Coronary artery (tissue), 2 donors: ENCODE measurements around the gene SMAP2.
A peak's percentile ranks its signal among the peaks of the same experiment; 100 is the strongest.

Source experiments
- DNase-seq: peaks from one replicate; pipeline ENCODE4 v3.0.0-alpha.2; 2017; ENCODE audit warnings: low spot score
- H3K27ac ChIP-seq, 2 donors: fragments of 200-600 bp; sonication (generic); one replicate each; pipeline ENCODE4 v1.5.1; 2016 to 2019
- H3K4me3 ChIP-seq: fragments of 200-600 bp; sonication (generic); 2 replicates; pipeline ENCODE4 v1.5.1; 2016; ENCODE audit warnings: mild to moderate bottlenecking, moderate library complexity
- TF ChIP-seq, protein P1 (sequence below): fragments of 200-600 bp; sonication (generic); IDR thresholded peaks from one replicate; pipeline ENCODE4 v1.5.1; 2019; ENCODE audit warnings: antibody characterized with exemption

The SMAP2 gene

DNA sequence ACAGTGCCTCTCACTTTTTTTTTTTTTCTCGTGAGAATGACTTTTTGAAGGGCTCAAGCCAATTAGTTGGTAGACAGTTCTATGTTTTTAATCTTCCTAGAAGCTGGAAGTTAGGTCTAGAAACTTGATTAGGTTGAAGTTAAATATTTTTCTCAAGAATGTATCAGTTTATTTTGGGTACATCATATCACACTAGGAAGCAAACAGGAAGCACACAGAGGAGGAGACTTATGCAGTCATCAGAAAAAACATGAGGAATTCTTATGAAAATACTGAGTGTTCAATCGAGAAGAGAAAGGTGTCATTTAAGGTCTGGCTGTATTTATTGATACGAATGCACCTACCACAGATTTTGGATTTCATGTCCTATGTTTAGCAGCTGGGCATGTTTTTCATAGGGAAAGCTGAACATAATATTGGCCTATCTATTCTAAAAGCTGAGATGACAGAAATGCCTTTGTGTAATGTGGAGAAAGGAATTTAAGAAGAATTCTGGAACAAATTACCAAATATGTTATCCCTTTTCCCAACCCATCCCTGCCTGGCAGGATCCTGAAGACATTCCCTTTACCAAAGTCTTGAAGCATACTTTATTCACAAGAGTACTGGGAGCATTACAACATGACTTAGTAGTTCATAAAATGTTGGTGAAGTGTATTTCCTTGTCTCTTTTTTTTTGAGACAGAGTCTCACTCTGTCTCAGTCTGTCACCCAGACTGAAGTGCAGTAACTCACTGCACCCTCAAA, 59.3 kb downstream of the SMAP2 start:
- DNase-seq: no peak
- Histone ChIP-seq H3K27ac (no peak overlapping the region), H3K4me3 (no peak overlapping the region)
- TF ChIP-seq, protein P1, sequence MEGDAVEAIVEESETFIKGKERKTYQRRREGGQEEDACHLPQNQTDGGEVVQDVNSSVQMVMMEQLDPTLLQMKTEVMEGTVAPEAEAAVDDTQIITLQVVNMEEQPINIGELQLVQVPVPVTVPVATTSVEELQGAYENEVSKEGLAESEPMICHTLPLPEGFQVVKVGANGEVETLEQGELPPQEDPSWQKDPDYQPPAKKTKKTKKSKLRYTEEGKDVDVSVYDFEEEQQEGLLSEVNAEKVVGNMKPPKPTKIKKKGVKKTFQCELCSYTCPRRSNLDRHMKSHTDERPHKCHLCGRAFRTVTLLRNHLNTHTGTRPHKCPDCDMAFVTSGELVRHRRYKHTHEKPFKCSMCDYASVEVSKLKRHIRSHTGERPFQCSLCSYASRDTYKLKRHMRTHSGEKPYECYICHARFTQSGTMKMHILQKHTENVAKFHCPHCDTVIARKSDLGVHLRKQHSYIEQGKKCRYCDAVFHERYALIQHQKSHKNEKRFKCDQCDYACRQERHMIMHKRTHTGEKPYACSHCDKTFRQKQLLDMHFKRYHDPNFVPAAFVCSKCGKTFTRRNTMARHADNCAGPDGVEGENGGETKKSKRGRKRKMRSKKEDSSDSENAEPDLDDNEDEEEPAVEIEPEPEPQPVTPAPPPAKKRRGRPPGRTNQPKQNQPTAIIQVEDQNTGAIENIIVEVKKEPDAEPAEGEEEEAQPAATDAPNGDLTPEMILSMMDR: no peak

DNA sequence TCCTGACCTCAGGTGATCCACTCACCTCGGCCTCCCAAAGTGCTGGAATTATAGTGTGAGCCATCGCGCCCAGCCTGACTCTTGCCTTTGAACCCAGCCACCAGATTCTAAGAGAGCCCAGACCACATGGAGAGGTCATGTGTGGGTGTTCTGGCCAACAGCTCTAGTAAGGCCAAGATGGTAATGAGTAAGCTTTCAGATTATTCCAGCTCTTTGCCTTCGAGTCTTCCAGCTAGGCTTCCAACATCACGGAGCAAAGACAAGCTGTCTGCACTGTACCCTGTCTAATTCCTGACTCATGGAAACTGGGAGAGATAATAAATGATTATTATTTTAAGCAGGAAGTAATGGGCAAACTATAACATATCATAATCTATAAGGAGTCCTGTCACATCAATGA, 61.9 kb downstream of the SMAP2 start:
- TF ChIP-seq, protein P1: no peak
- Histone ChIP-seq H3K4me3 (no peak overlapping the region), H3K27ac (no peak overlapping the region)
- no peak for DNase-seq

DNA sequence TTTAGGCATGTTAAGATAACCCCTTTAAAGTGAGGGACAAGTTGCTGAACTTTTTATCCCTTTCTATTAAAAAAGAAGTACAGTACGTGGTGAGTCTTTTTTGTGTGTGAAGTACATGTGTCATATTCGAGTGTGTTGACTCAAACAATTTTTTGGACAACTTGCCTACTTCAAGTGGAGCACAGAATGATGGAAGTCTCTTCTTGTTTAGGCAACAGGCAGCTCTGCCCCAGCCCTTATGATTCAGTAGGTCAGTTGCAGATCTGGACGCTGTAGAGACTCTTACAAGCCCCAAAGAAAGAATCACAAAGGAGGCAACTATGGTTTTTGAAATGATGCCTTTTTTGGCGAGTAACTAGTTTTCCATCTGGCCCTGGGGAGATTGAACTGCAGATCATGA, 62.3 kb downstream of the SMAP2 start:
- TF ChIP-seq, protein P1: no peak
- Histone ChIP-seq H3K27ac (no peak overlapping the region), H3K4me3 (no peak overlapping the region)
- DNase-seq: no peak

DNA sequence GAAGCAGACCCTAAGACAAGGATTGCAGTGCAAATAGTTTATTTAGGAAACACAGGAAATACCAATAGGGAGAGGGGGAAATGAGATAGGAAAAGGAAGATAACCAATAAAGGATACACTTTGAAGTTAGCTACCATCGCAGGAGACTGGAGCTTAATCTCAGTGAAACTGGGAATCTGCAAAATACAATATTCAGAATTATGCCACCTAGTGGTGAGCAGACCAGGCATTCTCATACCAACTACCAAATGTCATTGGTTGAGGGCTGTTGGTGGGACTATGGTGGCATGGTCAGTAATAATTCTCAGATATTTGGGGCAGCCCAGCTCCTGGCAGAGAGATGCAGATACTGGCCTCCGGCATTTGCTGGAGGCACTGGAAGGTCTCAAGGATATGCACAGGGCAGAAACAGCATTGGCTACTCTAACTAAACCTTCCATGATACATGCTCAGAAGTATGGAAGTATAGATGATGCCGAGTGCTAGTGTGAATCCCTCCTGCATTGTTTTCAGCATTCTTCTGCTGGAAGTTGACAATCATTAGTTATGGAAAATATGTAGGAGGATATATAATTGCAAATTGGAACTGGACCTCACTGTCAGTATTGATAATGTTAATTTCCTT, 65.0 kb downstream of the SMAP2 start:
- no peak for DNase-seq
- Histone ChIP-seq H3K27ac (no peak overlapping the region), H3K4me3 (no peak overlapping the region)
- TF ChIP-seq, protein P1: peak; percentile 58

DNA sequence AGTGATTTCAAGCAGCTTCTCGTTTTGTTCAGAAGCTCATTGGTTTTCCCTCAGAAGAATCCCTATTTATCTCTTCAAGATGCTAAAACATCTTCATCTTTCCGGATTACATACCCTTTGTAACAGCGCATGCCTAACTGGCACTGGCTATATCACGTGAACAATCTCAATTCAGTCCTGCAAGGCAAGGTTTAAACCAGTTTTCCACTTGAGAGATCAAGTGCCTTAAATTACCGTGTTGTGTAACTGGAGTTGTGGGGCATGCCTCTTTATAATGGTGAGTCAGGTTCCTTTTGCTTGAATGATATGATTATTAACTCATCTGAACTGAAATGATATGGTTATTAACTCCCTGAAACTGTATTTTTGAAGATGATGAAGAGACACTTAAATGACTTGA, 65.7 kb downstream of the SMAP2 start:
- no peak for DNase-seq

DNA sequence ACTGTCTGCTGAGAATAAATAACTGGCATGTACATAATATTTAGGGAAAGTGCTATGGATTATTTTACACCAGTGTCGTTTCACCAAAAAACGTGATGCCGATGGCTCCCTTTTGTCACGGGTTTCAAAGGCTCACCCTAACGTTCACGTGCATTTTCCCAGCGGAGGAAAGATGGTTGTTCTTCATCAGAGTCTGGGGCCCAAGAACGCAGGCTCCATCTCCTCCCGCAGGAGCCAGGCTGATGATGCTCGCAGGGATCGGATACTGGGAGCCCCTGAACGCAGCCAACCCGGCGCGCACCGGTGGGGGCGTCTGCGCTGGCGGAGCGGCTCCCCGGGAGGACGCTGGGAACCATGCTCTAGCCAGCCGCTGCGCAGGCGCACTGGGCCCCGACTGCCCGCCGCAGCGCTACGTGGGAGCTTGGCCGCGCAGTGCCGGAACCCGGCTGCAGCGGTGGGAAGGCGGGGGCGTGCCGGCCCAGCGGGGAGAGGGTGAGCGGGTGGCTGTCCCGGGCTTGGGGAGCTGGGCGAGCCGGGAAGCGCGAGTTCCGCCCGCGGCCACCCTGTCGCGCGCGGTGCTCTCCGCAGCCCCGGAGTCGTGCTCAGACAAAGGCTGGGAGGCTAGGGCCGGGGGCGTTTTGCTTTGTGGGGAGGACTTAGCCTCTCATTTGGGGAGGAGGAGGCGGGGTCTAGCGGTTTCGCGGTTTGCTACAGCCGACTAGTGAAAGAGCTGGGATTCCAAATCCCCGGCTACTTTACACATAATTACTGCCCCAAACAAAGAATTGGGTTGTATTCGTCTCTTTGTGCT, 76.4 kb downstream of the SMAP2 start, which contains the start of gene ZFP69B:
Gene ZFP69B, plus strand, starts transcription at position 793 of the 811 bp plus-strand sequence. CDS start 486 bp downstream, outside the sequence.
- DNase-seq: peak; percentile 89
- peak within 1 kb of the TSS; percentile 94 for H3K4me3 ChIP-seq
- peak within 1 kb of the TSS; percentile 70 to 90 for H3K27ac ChIP-seq
- TF ChIP-seq, protein P1: no peak

More for the DNA sequence above, 65.7 kb downstream of the SMAP2 start:
- TF ChIP-seq, protein P1: no peak
- H3K4me3 ChIP-seq: no peak overlapping the region
- H3K27ac ChIP-seq: no peak overlapping the region
